ENCODE data around the gene YY1AP1.
"Not testable (repeated sequence)": the region's sequence is repeated elsewhere in the genome, so short reads cannot be mapped to it uniquely, and the experiment has no call there.

The YY1AP1 gene

DNA sequence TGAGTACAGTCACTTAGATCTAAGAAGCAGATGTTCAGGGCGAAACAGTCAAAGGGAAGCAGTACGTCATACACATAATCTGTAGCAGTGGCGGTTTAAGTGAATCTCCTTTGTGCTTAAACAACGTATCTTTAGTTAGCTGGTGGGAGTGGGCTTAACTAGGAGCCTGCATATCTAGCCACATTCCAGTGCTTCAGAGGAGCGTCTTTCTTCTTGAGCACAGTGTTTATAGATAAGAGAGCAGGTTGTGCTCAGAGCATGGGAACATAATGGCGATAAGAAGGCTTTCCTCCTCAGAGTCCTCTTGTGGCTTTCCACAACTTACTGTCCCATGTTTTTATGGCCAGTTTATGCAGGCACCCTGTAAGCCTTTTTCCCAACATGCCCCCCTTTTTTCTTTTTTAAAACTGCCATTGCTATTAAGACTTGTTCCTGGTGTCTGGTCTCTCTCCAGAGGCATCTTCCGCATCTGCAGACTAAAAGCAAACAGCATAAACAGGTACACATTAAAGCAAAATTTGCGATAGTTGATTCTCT lies 3.5 kb upstream of the YY1AP1 start:
- in situ Hi-C loops (cut with HindIII; ENCODE audit: low sequenced_read_pairs), result no loop called here
- no peak overlapping the region for H3K4me3 ChIP-seq (ENCODE audit: low read depth, low read length)
- no peak for DNase-seq (ENCODE audit: low read depth)
- TF ChIP-seq, protein P1, sequence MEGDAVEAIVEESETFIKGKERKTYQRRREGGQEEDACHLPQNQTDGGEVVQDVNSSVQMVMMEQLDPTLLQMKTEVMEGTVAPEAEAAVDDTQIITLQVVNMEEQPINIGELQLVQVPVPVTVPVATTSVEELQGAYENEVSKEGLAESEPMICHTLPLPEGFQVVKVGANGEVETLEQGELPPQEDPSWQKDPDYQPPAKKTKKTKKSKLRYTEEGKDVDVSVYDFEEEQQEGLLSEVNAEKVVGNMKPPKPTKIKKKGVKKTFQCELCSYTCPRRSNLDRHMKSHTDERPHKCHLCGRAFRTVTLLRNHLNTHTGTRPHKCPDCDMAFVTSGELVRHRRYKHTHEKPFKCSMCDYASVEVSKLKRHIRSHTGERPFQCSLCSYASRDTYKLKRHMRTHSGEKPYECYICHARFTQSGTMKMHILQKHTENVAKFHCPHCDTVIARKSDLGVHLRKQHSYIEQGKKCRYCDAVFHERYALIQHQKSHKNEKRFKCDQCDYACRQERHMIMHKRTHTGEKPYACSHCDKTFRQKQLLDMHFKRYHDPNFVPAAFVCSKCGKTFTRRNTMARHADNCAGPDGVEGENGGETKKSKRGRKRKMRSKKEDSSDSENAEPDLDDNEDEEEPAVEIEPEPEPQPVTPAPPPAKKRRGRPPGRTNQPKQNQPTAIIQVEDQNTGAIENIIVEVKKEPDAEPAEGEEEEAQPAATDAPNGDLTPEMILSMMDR (IDR thresholded peaks at IDR 0.05; ENCODE audit: low read depth, low read length, missing control alignments), result no peak

DNA sequence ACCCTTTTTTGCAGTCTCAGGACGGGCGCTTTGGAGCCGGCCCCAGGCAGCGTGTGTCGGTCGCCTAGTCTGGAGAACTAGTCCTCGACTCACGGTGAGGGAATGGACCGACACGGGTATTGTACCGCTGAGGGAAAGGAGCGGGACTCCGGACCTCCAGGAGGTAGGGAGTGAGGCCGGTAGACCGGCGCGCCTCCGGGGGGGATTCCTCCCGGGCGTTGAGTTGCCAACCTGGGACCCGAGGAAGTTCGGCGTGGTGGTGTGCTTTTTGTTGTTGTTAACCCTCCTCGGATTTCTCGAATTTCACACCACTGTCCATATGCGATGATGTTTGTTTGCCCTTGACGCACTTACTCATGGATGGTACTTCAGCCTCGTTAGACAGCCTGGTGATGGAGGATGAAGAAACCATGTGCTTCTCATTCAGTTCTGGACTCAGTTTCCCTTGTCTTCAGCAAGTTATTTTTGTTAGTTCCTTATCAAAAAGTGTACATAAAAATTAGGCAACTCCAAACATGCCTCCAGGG lies 570 bp upstream of the YY1AP1 start, which contains the start of gene DAP3:
TSS of gene DAP3 (plus strand) at position 11 of the 527 bp plus-strand sequence. CDS start 20,689 bp downstream, outside the sequence.
- DNase-seq (ENCODE audit: low read depth), result peak; percentile 32
- in situ Hi-C loops (cut with HindIII; ENCODE audit: low sequenced_read_pairs), result not testable (repeated sequence)
- H3K4me3 ChIP-seq (ENCODE audit: low read depth, low read length), result peak within 1 kb of the TSS; percentile 88

DNA sequence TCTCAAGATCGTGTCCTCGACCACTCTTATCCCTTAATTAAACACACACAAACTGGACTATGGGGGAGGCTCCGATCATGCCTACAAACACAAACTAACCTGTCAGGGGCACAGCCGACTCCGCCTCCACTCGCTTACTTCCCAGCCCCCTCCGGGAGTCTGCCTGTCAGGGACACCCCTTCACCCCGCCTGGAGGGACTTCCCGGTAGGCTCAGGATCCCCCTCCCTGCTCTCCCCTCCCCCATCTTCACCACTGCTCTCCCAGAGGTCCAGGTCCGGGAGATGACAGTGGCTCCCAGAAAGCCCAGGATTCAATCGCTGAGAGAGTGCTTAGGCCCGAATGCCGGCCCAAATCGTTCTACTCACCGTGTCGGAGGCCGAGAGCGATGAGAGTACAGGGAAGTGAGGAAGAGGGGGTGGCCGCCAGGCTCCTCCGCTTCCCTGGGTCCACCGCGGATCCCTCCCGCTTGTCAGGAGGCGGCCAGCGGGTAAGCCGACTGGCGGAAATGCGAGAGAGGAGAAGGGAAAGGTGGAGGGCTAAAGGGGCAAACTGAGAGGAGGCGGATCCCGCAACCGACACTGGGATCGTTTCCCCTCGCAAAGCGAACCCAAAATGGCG lies 760 bp downstream of the YY1AP1 start:
- peak overlapping the region; percentile 88 for H3K4me3 ChIP-seq (ENCODE audit: low read depth, low read length)
- in situ Hi-C loops (cut with HindIII; ENCODE audit: low sequenced_read_pairs); DNase-seq (ENCODE audit: low read depth): not testable (repeated sequence)

DNA sequence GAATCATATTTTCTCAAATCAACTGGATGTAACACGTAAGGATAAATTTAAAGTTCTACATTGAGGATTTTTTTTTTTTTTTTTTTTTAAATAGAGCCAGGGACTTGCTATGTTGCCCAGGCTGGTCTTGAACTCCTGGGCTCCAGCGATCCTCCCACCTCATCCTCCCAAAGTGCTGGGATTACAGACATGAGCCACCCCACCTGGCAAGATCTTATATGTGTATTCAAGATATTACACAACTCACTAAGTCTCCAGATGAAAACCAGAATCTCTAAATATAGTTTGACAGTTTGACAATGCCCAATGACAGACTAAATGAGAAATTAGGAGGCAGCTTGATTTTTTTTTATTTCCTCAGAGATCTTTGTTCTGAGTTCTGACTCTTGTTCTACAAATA lies 6.8 kb downstream of the YY1AP1 start:
- TF ChIP-seq, protein P1 (IDR thresholded peaks at IDR 0.05; ENCODE audit: low read depth, low read length, missing control alignments), result no peak
- in situ Hi-C loops (cut with HindIII; ENCODE audit: low sequenced_read_pairs), result no loop called here
- H3K4me3 ChIP-seq (ENCODE audit: low read depth, low read length), result no peak overlapping the region
- no peak for DNase-seq (ENCODE audit: low read depth)

DNA sequence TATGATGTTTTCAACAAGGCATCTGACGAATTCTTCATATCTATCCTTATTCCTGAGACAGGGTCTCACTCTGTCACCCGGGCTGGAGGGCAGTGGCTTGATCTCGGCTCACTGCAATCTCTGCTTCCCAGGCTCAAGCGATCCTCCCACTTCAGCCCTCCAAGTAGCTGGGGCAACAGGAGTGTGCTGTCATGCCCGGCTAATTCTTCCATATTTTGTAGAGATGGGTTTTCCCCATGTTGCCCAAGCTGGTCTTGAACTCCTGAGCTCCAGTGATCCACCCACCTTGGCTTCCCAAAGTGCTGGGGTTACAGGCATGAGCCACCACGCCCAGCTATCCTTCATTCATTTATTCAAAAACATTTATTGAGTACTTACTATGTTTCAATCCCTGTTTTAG lies 8.0 kb downstream of the YY1AP1 start:
- no peak for DNase-seq (ENCODE audit: low read depth)
- TF ChIP-seq, protein P1 (IDR thresholded peaks at IDR 0.05; ENCODE audit: low read depth, low read length, missing control alignments), result no peak
- no peak overlapping the region for H3K4me3 ChIP-seq (ENCODE audit: low read depth, low read length)
- in situ Hi-C loops (cut with HindIII; ENCODE audit: low sequenced_read_pairs), result no loop called here

DNA sequence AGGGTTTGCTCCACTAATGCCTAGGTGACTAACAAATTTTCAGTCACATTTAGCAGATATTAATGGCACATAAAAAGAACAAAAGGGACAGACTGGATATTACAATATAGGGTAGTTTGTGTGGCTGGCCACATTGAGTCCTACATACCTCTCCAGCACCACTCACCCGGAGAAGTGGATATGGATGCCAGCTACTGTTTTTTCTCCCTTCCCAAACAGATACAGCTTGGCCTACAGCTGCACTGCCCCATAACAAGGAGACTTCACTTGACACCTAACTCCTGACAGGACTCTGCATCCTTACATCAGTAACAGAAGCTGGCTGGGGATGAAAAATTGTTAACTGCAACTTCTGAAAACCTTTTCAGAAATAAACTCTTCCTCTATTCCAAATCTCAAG lies 9.6 kb downstream of the YY1AP1 start:
- H3K4me3 ChIP-seq (ENCODE audit: low read depth, low read length); DNase-seq (ENCODE audit: low read depth); in situ Hi-C loops (cut with HindIII; ENCODE audit: low sequenced_read_pairs): not testable (repeated sequence)

DNA sequence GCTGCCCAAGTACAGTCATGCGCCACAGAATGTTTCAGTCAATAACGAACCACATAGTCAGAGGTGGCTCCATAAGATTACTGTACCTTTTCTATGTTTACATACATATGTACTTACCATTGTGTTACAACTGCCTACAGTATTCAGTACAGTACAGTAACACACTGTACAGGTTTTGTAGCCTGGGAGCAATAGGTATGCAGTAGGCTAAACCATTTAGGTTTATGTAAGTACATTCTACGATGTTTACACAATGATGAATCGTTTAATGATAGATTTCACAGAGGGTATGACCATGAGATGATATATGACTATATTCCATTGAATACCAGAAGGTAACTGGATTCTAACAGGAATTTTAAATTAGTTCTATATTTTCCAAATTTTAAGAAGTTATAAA lies 10.5 kb downstream of the YY1AP1 start:
- DNase-seq (ENCODE audit: low read depth), result no peak
- no peak overlapping the region for H3K4me3 ChIP-seq (ENCODE audit: low read depth, low read length)
- in situ Hi-C loops (cut with HindIII; ENCODE audit: low sequenced_read_pairs), result no loop called here
- TF ChIP-seq, protein P1 (IDR thresholded peaks at IDR 0.05; ENCODE audit: low read depth, low read length, missing control alignments), result no peak

DNA sequence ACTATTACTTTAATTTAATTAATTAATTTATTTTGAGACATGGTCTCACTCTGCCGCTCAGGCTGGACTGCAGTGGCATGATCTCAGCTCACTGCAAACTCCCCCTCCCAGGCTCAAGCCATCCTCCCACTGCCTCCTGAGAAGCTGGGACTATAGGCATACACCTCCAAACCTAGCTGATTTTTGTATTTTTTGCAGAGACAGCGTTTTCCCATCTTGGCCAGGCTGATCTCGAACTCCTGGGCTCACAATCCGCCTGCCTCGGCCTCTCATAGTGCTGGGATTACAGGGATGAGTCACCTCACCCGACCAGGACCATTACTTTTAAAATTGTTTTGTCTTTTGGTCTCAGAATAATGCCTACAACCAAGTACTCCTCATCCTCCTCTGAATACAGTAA lies 15.6 kb downstream of the YY1AP1 start:
- DNase-seq (ENCODE audit: low read depth), result no peak
- in situ Hi-C loops (cut with HindIII; ENCODE audit: low sequenced_read_pairs), result no loop called here
- TF ChIP-seq, protein P1 (IDR thresholded peaks at IDR 0.05; ENCODE audit: low read depth, low read length, missing control alignments), result no peak
- no peak overlapping the region for H3K4me3 ChIP-seq (ENCODE audit: low read depth, low read length)
